GM21825 (cell line): Measurements from ENCODE around the gene GRID1.
"Not testable (repeated sequence)": the region's sequence is repeated elsewhere in the genome, so short reads cannot be mapped to it uniquely, and the experiment has no call there.

Experiments
- ATAC-seq: cut with Tn5 transposase; IDR thresholded peaks from one replicate; pipeline ENCODE4 v1.9.1; 2021; ENCODE audit warnings: mild to moderate bottlenecking, moderate library complexity; ENCODE audit not compliant: unreplicated experiment

GRID1 gene

GRCh38 chr10:86256690-86257315 lies 109.8 kb downstream of the GRID1 start:
- no peak for ATAC-seq

DNA sequence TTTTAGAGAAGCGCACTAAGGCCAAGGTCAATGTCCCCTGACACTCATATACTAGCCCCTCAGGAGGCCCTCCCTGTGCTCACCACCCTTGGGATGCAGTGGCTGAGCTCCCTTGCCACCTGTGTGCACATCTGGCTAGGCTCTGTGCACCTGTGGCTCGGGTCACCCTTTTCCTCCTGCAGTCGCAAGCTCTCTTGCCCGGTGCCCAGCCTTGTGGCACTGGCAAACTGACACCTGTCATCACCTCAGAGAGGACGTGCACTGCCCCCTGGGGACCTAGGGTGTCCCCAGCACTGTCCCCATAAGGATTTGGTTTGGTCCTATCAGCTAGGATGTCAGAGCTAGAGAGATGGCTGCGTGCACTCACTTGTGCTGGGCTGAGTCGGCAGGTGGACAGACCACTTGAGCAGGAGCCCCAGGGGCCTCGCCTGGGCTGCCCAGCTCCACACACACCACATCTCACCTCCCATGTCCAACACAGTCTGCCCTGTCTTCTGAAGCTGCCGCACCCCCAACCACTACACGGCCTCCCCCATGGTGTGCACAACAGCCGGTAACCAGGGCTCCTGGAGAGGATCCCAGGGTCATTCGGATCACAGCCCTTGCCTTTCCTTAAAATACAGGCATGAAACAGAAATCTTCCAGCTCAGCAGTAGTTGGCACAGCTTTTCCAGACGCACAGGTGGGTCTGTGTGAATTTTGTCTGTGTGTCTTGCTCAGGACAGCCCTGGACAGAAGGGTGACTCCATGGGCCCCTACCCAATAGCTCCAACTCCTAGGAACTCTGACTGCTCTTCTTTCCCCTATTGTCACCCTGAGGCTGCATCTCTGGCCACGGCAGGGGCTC lies 111.0 kb downstream of the GRID1 start:
- ATAC-seq, result no peak

DNA sequence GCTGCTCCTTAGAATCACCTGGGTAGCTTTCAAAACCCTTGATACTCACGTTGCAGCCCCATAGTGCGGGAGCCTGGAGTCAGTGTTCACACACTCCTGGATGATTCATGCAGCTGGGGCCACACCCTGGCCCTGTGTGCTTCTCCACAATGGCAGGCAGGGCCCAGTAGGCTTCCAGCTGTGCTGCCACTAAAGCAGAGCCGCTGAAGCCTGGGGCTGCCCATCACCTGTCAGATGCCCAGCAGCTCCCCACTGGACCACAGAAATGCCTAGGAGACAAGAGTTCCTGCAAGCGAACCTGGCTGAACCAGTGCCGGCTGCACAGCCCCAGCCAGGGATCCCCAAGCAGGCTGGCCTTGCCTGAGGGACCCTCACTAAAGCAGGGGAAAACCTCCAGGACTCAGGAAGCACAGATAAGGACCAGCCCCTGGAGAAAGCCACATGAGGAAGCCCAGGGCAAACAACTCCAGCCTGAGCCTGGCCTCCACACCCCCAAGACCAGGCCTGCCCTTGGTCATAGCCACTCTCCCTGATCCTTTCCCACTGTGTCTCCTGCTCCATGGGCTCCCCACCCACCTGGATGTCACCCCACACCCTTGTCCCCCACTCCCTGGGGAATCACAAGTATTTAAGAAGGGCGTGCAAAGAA lies 111.9 kb downstream of the GRID1 start:
- no peak for ATAC-seq

DNA sequence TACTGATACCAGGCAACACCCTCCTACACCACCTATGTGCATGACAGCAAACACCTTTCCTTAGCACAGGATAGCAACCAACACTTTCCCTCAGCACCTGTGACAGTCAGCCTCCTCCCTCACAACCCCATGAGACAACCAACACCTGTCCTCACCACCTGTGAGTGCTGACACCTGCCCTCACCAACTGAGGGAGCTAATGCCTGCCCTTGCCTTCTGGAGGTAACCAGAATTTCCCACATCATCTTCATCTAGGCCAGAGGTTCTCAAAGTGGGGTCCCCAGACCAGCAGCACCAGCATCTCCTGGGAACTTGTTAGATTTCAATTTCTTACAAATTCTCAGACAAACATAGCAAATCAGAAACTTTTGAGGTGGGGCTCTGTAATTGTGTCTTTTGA lies 112.5 kb downstream of the GRID1 start:
- no peak for ATAC-seq

GRCh38 chr10:86253091-86254072 lies 113.2 kb downstream of the GRID1 start:
- ATAC-seq, result no peak

DNA sequence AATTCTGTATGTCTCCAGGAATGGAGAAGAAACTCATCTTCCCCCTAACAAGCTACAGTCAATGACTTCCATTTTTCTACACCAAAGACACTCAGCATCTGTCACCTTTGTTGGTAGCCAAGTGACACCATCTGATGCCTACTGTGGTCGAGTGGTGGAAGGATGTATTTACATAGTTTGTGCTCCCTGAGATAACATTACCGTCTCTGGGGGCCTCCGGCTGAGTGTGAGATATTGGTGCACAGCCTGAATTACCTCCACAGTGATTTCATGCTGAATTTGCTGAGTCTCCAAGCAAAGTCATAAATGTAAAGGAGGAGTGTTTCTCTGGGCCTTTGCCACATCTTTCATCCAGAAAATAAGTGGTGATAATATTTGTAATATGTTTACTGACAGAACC lies 114.0 kb downstream of the GRID1 start:
- ATAC-seq, result no peak

DNA sequence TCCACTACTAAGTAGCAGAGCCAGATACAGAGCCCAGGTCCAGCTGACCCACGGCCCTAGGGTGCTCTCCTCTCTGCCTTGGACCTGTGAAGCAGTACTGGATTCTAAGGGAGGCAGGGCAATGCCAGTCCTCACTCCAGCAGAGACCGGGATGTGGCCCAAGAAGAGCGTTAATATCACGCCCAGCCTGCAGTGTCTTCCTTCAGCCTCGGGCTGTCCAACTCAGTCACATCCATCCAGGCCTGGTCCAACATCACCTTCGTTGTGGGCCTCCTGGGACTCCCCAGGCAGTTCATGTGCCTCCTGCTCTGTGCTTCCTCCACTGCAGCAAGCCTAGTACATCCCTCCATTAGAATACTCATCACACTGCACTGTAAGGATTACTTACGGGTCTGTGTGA lies 114.5 kb downstream of the GRID1 start:
- ATAC-seq, result no peak

DNA sequence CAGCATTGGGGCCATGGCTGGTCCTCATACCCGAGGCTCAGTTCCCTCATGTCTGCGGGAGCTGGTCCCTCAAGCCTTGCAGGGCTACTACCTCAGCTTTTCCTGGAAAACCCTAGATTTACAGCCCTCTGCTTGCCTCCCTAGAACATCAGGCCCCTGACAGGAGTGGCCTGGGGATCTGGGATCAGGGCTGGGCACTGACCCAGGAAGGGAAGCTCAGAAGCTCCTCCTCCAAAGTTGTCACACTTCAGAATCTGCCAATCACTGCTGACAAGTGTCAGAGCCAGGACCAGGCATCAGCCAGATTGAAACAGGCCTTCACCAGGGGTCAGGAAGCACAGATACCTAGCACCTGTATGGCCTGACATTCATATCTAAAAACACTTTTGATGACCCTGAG lies 115.2 kb downstream of the GRID1 start:
- ATAC-seq, result no peak

- ATAC-seq, result no peak
Measured at GRCh38 chr10:86250399-86250798, 116.2 kb downstream of the GRID1 start.

GRCh38 chr10:86249794-86250193 lies 116.8 kb downstream of the GRID1 start:
- ATAC-seq, result no peak

DNA sequence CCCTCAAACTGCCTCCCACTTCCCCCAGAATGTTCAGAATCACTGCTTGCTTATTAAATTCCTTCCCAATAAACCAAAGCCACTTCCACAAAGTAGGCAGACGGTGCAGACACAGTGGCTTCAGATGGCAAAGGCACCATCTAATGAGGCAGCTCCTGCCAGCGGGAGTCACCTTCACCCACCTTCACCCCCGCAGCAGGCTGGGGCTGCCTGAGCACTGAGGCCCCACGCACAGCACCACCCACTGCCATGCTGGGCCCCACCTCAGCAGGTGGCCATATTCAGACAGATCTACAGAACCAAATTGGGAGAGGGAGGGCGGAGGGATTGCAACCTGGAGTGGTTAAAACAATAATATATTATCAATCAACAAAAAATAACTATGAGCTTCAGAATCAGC lies 118.5 kb downstream of the GRID1 start:
- ATAC-seq, result no peak

DNA sequence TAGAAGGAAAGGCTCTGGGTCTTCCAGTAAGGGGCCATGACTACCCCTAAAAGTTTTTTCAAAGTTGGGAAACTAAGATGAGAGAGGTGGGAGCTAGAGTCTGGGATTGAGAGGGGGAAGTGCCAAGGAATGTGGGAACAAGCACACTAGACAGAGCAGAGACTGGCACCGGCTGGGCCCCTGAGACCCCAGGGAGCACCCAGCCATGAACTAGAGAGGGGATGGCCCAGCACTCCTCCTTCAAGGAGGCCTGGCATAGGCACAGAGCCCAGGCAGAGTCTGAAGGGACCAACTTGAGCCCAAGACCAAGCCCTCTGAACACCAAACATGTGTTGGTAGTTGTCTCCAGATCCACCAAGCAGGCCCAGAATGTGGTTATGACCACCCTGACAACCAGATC lies 119.0 kb downstream of the GRID1 start:
- no peak for ATAC-seq

GRCh38 chr10:86247073-86247472 lies 119.5 kb downstream of the GRID1 start:
- ATAC-seq, result no peak

DNA sequence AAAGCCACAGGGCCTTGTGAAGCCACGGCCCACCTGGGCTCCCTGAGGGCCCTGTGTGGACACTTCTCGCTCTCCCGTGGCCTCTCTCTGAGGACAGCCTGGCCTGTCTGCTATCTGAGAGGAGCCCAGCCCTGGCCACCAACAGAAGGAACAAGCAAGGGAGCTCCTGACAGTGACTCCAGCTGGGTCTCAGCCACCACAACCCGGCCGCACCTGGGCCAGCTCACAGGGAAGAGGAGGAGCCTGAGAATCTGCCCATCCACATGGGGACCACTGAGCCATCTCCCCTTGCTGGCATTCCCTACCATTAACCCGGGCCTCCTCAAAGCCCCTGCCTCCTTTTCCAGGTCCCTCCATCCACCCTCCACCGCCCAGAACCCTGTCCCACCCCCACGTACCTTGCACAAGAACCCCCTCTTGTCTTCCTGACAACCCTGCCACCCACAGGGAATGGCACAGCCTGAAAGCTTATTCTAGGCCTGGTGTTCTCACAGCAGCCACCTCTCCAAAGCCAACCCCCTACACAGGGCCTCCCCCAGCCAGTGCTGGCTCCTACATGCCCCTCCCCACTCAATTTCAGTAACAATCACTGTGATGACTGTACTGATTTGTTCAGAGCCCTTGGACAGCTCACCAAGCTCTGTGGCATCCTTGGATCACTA lies 120.2 kb downstream of the GRID1 start:
- no peak for ATAC-seq

GRCh38 chr10:86245015-86245394 lies 121.6 kb downstream of the GRID1 start:
- no peak for ATAC-seq

GRCh38 chr10:86244297-86245014 lies 122.1 kb downstream of the GRID1 start:
- no peak for ATAC-seq

GRCh38 chr10:86243651-86244155 lies 122.9 kb downstream of the GRID1 start:
- no peak for ATAC-seq

DNA sequence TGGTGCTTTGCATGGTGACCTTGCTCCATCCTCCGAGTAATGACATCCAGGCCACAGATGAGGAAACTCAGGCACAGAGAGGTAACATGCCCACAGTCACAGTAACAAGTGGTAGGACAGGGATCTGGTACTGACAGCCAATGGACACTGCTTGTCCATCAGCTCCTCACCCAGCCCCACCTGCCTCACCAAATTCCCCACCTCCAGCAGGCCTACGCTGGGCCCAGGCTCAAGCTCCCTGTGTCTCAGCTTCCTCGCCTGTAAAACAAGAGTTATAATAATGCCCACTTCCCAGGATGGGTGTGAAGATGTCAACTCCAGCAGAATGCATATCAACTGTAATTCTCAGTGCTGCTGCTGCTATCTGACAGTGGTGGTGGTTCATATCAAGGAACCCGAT lies 123.8 kb downstream of the GRID1 start:
- ATAC-seq, result no peak

- ATAC-seq, result not testable (repeated sequence)
Measured at GRCh38 chr10:86238089-86238488, 128.5 kb downstream of the GRID1 start.
